RWPE1 (cell line): ENCODE results near the gene NAPSA.

ENCODE experiments used
- CTCF ChIA-PET: fragments of 350-600 bp; sonication (Branson Sonifier 250); formaldehyde crosslinking; extraction: SDS; loops from one replicate; lab custom pipeline; 2021; lab: Yijun Ruan, JAX
- POLR2A ChIA-PET: fragments of 400-600 bp; formaldehyde crosslinking; extraction: SDS; loops from one replicate; lab custom pipeline; 2020; ENCODE audit warnings: antibody characterized with exemption; ENCODE audit not compliant: low non-redundant PET; lab: Yijun Ruan, JAX
- DNase-seq: peaks from one replicate; pipeline ENCODE4 v3.0.0; 2012; ENCODE audit warnings: low spot score
- H3K27ac ChIP-seq: fragments of 450-650 bp; 2 replicates; pipeline ENCODE4 v1.5.1; 2017
- CTCF ChIP-seq: fragments of 450-650 bp; conservative IDR thresholded peaks from 2 replicates; pipeline ENCODE4 v1.5.1; 2017; ENCODE audit warnings: low read depth, mild to moderate bottlenecking

Gene NAPSA

GRCh38 chr19:50365434-50366306, at the start of gene NAPSA:
TSS of gene NAPSA (minus strand) at chr19:50365639. CDS start at chr19:50365621, 18 bp downstream.
- ChIA-PET CTCF (no interaction called here), POLR2A (no interaction called here)
- TF ChIP-seq CTCF: no peak
- no peak for DNase-seq
- no peak within 1 kb of the TSS for H3K27ac ChIP-seq

GRCh38 chr19:50413531-50413930, 48.1 kb upstream of the NAPSA start:
- no peak for TF ChIP-seq CTCF
- peak overlapping the region; percentile 14; the same call in 1 of the 2 replicates for H3K27ac ChIP-seq
- POLR2A ChIA-PET: no interaction called here
- CTCF ChIA-PET: interaction anchor here (0.6 kb wide), 1 partner anchor 661 kb away, joined by 3 read pairs; no protein-coding TSS in a partner anchor
- DNase-seq: no peak

DNA sequence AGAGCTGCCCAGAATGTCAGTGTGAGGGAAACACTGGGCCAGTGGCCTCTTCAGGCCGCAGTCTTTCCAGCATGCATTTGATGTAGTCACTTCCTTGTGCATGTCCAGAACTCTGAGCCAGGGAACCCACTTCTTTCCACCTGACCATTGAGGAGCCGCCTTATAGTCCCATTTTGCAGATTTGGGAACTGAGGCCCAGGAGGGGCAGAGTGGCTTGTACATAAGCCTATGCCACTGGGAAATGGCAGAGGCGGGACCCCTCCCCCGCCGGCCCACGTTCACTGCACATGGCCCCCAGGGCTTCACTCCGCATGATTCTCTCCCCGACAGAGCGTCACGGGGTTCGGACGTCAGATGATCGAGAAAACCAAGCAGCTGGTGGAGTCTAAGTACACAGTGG, 47.7 kb upstream of the NAPSA start:
- no peak for DNase-seq
- POLR2A ChIA-PET: no interaction called here
- H3K27ac ChIP-seq: no peak overlapping the region
- CTCF ChIA-PET: interaction anchor here (0.6 to 1.3 kb wide), 2 partner anchors 48 to 661 kb away, joined by 3 to 4 read pairs; no protein-coding TSS in a partner anchor
- no peak for TF ChIP-seq CTCF

DNA sequence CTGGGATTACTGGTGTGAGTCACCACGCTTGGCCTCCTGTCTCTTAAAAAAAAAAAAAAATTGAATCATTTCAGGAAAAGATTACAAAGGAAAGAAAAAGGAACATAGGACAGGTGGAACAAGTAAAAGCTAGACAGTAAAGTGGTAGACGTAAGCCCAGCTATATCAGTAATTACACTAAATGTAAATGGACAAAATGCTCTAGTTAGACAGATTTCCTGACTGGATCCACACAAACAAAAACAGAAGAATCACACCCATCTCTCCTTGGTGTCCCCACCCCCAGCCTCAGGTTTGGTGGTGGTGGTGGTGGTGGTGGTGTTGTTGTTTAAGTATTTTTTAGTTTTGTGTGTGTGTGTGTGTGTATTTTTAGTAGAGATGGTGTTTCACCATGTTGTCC, 47.0 kb upstream of the NAPSA start:
- no peak for DNase-seq
- no peak for TF ChIP-seq CTCF
- H3K27ac ChIP-seq: no peak overlapping the region
- ChIA-PET CTCF (interaction anchor here (1.3 kb wide), 1 partner anchor 49 kb away, joined by 4 read pairs; no protein-coding TSS in a partner anchor), POLR2A (no interaction called here)

DNA sequence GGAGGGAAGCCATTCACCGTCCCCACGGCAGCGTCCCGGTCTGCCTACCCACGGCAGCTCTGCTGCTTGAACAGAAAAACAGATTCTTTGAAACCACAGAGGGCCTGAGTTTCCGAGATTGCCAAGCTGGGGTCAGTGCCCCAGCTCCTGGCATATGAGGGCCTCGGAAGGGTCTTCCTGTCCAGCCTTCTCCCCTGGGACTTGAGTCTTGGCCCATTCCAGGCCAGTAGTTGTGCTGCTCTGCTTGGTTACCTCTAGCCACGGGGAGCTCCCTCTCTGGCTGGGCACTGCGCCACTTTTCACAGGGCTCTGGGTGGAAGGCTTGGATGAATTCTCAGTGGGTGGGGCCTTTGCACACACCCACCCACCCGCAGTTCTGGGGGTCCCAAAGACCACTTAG, 44.7 kb upstream of the NAPSA start:
- ChIA-PET POLR2A (no interaction called here), CTCF (interaction anchor here (1.2 kb wide), 1 partner anchor 41 kb away, joined by 3 read pairs; no protein-coding TSS in a partner anchor)
- DNase-seq: no peak
- TF ChIP-seq CTCF: no peak
- H3K27ac ChIP-seq: no peak overlapping the region

GRCh38 chr19:50409347-50409746, 43.9 kb upstream of the NAPSA start:
- POLR2A ChIA-PET: no interaction called here
- DNase-seq: no peak
- CTCF ChIA-PET: interaction anchor here (1.2 kb wide), 1 partner anchor 40 kb away, joined by 3 read pairs; no protein-coding TSS in a partner anchor
- no peak for TF ChIP-seq CTCF
- no peak overlapping the region for H3K27ac ChIP-seq
